Measurements from ENCODE around the gene SOAT2. TPM values are rescaled to one million over a fixed set of nuclear protein-coding genes. Genes with fewer than 3 reads are reported as not detected.
A peak's percentile ranks its signal among the peaks of the same experiment; 100 is the strongest.

The SOAT2 gene, protein sequence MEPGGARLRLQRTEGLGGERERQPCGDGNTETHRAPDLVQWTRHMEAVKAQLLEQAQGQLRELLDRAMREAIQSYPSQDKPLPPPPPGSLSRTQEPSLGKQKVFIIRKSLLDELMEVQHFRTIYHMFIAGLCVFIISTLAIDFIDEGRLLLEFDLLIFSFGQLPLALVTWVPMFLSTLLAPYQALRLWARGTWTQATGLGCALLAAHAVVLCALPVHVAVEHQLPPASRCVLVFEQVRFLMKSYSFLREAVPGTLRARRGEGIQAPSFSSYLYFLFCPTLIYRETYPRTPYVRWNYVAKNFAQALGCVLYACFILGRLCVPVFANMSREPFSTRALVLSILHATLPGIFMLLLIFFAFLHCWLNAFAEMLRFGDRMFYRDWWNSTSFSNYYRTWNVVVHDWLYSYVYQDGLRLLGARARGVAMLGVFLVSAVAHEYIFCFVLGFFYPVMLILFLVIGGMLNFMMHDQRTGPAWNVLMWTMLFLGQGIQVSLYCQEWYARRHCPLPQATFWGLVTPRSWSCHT
- polyA plus RNA-seq, result under 1 TPM; 0.14 to 0.16 TPM

DNA sequence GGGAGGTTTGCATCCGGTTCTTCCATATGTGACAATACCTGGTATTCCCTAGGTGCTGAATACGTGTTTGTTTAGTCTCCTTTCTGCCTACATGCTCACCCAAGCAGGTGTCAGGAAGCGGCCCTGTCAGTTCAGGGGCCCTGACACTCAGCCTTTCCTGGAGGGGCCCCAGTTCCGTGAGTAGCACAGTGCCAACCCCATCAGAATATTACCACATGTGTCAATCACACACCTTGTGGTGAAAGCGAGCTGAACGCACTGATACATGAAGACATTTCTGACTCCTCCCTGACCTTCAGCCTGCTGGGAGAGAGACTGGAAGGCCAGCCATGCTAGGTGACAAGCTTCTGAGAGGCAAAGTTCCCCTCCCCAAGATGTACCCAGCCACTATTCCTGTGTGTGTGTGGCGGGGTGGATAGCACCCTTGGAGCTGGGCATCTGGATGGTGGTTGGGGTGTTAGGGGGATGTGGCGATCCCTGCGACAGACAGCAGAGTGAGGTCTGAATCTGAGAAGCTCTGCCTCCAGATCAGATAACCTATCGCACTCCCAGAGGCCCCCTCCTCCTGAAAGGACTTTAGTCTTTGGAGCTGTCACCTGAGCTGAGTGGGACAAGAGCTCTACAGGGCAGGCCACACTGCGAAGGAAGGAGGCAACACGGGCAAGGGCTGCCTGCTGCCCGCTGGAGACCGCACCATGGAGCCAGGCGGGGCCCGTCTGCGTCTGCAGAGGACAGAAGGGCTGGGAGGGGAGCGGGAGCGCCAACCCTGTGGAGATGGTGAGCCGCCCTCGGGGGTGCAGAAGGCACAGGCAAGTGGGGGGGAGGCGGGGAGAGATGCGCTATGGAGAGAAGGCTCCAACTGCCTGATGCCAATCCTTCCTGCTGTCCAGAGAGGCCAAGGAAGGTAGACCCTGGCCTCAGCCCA, at the start of gene SOAT2:
TSS of gene SOAT2 (plus strand) at position 604 of the 925 bp plus-strand sequence. CDS start at position 696, 92 bp downstream.
- no peak within 1 kb of the TSS for H3K4me3 ChIP-seq (ENCODE audit: low read depth in 1 of 2, low read length in 2 of 2)
- peaks cover 0 to 3% of the 10 kb centered on the region in 2 donors for H3K36me3 ChIP-seq (ENCODE audit: control insufficient read depth in 2 of 2, insufficient read depth in 2 of 2, low read length in 1 of 2)
- no peaks in the 10 kb centered on the region for H3K9me3 ChIP-seq (ENCODE audit: control insufficient read depth in 2 of 2, insufficient read depth in 1 of 2, low read depth in 1 of 2, low read length in 1 of 2)
- WGBS, 2 donors, result 75 to 82% methylated on average over 23 of the region's 23 CpGs
- peaks cover 0 to 16% of the 10 kb centered on the region in 2 donors for H3K4me1 ChIP-seq (ENCODE audit: control insufficient read depth in 2 of 2, insufficient read depth in 2 of 2, low read length in 1 of 2)
- H3K27me3 ChIP-seq (ENCODE audit: control insufficient read depth in 1 of 2, insufficient read depth in 2 of 2, low read length in 2 of 2), result no peaks in the 10 kb centered on the region
- H3K27ac ChIP-seq (ENCODE audit: low read depth in 2 of 2, low read length in 1 of 2), result peak within 1 kb of the TSS in 1 of 2 donors; percentile 38

DNA sequence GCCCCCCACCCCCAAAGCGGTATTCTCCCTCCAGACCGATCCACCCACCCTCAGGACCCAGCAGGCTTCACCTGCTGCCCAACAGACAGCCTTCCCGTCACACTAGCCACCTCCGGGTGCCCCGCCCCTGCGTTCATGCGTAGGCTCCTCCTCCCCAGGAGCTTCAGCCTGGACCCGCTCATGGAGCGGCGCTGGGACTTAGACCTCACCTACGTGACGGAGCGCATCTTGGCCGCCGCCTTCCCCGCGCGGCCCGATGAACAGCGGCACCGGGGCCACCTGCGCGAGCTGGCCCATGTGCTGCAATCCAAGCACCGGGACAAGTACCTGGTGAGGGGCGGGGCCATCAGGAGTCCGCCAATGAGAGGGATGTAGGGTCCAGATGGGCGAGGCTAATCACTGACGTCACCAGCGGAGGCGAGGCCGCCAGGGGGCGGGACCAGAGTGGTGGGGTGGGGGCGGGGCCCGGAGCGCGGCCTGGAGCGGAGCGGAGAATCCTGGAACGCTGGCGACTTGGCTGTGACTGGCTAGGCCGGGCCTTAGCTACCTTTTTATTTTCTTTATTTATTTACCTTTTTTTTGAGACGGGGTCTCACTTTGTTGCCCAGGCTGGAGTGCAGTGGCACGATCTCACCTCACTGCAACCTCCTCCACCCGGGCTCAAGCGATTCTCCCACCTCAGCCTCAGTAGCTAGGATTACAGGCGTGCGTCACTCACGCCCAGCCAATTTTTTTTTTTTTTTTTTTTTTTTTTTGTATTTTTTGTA, 49.0 kb upstream of the SOAT2 start:
- Histone ChIP-seq H3K36me3 (ENCODE audit: control insufficient read depth in 2 of 2, insufficient read depth in 2 of 2, low read length in 1 of 2) (peaks cover 0 to 10% of the 10 kb centered on the region in 2 donors), H3K4me3 (ENCODE audit: low read depth in 1 of 2, low read length in 2 of 2) (peak overlapping the region; percentile 51 to 65), H3K27me3 (ENCODE audit: control insufficient read depth in 1 of 2, insufficient read depth in 2 of 2, low read length in 2 of 2) (no peaks in the 10 kb centered on the region), H3K27ac (ENCODE audit: low read depth in 2 of 2, low read length in 1 of 2) (peak overlapping the region; percentile 97 to 98), H3K4me1 (ENCODE audit: control insufficient read depth in 2 of 2, insufficient read depth in 2 of 2, low read length in 1 of 2) (peaks cover 3 to 19% of the 10 kb centered on the region in 2 donors), H3K9me3 (ENCODE audit: control insufficient read depth in 2 of 2, insufficient read depth in 1 of 2, low read depth in 1 of 2, low read length in 1 of 2) (no peaks in the 10 kb centered on the region)
- WGBS, 2 donors, result 6 to 7% methylated on average over 46 to 48 of the region's 48 CpGs

DNA sequence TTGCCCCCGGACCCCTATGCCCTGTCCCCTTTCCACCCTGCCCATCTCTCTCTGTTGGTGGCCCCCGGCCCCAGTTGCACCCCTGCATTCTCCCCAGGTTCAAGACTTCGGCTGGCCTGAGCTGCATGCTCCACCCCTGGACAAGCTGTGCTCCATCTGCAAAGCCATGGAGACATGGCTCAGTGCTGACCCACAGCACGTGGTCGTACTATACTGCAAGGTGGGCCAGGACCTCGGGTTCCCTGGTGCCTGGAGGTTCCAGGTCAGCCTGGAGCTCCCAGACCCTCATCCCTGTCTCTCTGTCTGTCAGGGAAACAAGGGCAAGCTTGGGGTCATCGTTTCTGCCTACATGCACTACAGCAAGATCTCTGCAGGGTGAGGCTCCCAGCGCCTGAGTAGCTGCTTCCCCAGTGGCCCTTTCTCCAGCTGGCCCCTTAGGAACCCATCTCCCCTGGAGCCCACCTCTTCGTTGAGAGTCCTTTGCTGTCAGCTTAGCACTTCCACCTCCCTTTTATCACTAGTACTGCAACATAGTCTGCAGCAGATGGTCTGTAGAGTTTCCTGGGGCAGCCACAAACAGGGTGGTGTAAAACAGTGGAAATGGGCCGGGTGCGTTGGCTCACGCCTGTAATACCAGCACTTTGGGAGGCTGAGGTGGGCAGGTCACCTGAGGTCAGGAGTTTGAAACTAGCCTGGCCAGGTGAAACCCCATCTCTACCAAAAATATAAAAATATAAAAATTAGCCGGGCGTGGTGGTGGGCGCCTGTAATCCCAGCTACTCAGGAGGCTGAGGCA, 47.6 kb upstream of the SOAT2 start:
- no peak overlapping the region for H3K27ac ChIP-seq (ENCODE audit: low read depth in 2 of 2, low read length in 1 of 2)
- 81 to 82% methylated on average over 15 of the region's 15 CpGs for WGBS, 2 donors
- H3K27me3 ChIP-seq (ENCODE audit: control insufficient read depth in 1 of 2, insufficient read depth in 2 of 2, low read length in 2 of 2), result no peaks in the 10 kb centered on the region
- no peak overlapping the region for H3K4me3 ChIP-seq (ENCODE audit: low read depth in 1 of 2, low read length in 2 of 2)
- H3K4me1 ChIP-seq (ENCODE audit: control insufficient read depth in 2 of 2, insufficient read depth in 2 of 2, low read length in 1 of 2), result peaks cover 3 to 21% of the 10 kb centered on the region in 2 donors
- H3K9me3 ChIP-seq (ENCODE audit: control insufficient read depth in 2 of 2, insufficient read depth in 1 of 2, low read depth in 1 of 2, low read length in 1 of 2), result no peaks in the 10 kb centered on the region
- peaks cover 0 to 14% of the 10 kb centered on the region in 2 donors for H3K36me3 ChIP-seq (ENCODE audit: control insufficient read depth in 2 of 2, insufficient read depth in 2 of 2, low read length in 1 of 2)

DNA sequence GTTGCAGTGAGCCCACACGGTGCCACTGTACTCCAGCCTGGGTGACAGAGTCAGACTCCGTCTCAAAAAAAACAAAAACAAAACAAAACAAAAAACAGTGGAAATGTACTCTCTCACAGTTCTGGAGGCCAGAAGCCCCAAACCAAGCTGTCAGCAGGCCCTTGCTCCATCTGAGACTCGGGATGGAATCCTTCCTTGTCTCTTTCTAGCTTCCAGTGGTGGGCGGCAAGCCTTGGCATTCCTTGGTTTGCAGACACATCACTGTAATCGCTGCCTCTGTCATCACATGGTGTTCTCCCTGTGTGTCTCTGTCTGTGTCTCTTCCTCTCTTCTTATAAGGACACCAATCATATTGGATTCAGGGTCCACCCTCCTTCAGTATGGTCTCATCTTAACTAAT, 47.0 kb upstream of the SOAT2 start:
- H3K27ac ChIP-seq (ENCODE audit: low read depth in 2 of 2, low read length in 1 of 2), result no peak overlapping the region
- no peaks in the 10 kb centered on the region for H3K27me3 ChIP-seq (ENCODE audit: control insufficient read depth in 1 of 2, insufficient read depth in 2 of 2, low read length in 2 of 2)
- H3K9me3 ChIP-seq (ENCODE audit: control insufficient read depth in 2 of 2, insufficient read depth in 1 of 2, low read depth in 1 of 2, low read length in 1 of 2), result no peaks in the 10 kb centered on the region
- H3K4me3 ChIP-seq (ENCODE audit: low read depth in 1 of 2, low read length in 2 of 2), result no peak overlapping the region
- H3K4me1 ChIP-seq (ENCODE audit: control insufficient read depth in 2 of 2, insufficient read depth in 2 of 2, low read length in 1 of 2), result peaks cover 3 to 24% of the 10 kb centered on the region in 2 donors
- 81 to 84% methylated on average over 5 of the region's 5 CpGs for WGBS, 2 donors
- peaks cover 0 to 13% of the 10 kb centered on the region in 2 donors for H3K36me3 ChIP-seq (ENCODE audit: control insufficient read depth in 2 of 2, insufficient read depth in 2 of 2, low read length in 1 of 2)

DNA sequence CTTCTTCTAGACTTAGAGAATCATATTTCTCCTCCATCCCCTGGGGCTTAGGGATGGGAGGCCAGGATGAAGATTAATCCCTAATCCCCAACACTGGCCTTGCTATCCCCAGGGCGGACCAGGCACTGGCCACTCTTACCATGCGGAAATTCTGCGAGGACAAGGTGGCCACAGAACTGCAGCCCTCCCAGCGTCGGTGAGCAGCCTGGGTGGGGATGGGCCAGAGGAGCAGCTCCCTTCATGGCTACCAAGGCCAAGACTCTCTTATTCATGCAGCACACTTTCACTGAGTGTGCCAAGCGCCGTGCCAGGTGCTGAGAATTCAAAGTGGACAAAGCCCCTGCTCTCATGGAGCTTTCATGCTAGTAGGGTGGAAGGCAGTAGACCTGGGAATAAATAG, 46.4 kb upstream of the SOAT2 start:
- Histone ChIP-seq H3K9me3 (ENCODE audit: control insufficient read depth in 2 of 2, insufficient read depth in 1 of 2, low read depth in 1 of 2, low read length in 1 of 2) (no peaks in the 10 kb centered on the region), H3K27ac (ENCODE audit: low read depth in 2 of 2, low read length in 1 of 2) (no peak overlapping the region), H3K27me3 (ENCODE audit: control insufficient read depth in 1 of 2, insufficient read depth in 2 of 2, low read length in 2 of 2) (no peaks in the 10 kb centered on the region), H3K36me3 (ENCODE audit: control insufficient read depth in 2 of 2, insufficient read depth in 2 of 2, low read length in 1 of 2) (peaks cover 0 to 8% of the 10 kb centered on the region in 2 donors), H3K4me1 (ENCODE audit: control insufficient read depth in 2 of 2, insufficient read depth in 2 of 2, low read length in 1 of 2) (peaks cover 0 to 26% of the 10 kb centered on the region in 2 donors), H3K4me3 (ENCODE audit: low read depth in 1 of 2, low read length in 2 of 2) (no peak overlapping the region)
- WGBS, 2 donors, result 89 to 92% methylated on average over 7 of the region's 7 CpGs

DNA sequence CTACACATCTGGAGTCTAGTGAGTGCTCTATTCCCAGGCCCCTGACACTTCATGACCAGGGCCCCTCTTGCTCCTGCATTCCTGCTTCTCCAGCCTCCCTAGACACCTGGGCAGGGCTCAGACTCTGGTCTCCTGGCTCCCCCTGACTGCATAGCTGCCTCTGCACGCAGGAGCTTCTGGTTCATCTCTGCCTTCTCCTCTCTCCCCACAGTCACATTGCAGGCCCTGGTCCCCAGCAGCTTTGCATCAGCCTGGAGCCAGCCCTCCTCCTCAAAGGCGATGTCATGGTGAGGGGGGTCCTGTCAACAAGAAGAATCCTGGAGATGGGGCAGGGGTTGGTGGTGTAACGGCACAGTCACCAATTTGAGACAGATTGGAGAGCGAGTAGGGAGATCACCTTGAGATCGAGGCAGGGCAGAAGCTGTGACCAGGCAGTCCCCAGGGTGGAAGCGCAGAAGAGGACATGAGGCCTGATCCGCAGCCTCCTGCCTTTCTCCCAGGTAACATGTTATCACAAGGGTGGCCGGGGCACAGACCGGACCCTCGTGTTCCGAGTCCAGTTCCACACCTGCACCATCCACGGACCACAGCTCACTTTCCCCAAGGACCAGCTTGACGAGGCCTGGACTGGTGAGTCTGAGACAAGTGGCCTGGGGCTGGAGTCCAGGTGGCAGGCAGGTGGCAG, 45.3 kb upstream of the SOAT2 start:
- no peaks in the 10 kb centered on the region for H3K27me3 ChIP-seq (ENCODE audit: control insufficient read depth in 1 of 2, insufficient read depth in 2 of 2, low read length in 2 of 2)
- H3K36me3 ChIP-seq (ENCODE audit: control insufficient read depth in 2 of 2, insufficient read depth in 2 of 2, low read length in 1 of 2), result peaks cover 0 to 8% of the 10 kb centered on the region in 2 donors
- 87 to 90% methylated on average over 13 of the region's 13 CpGs for WGBS, 2 donors
- H3K9me3 ChIP-seq (ENCODE audit: control insufficient read depth in 2 of 2, insufficient read depth in 1 of 2, low read depth in 1 of 2, low read length in 1 of 2), result no peaks in the 10 kb centered on the region
- peaks cover 0 to 22% of the 10 kb centered on the region in 2 donors for H3K4me1 ChIP-seq (ENCODE audit: control insufficient read depth in 2 of 2, insufficient read depth in 2 of 2, low read length in 1 of 2)
- H3K4me3 ChIP-seq (ENCODE audit: low read depth in 1 of 2, low read length in 2 of 2), result no peak overlapping the region
- no peak overlapping the region for H3K27ac ChIP-seq (ENCODE audit: low read depth in 2 of 2, low read length in 1 of 2)

DNA sequence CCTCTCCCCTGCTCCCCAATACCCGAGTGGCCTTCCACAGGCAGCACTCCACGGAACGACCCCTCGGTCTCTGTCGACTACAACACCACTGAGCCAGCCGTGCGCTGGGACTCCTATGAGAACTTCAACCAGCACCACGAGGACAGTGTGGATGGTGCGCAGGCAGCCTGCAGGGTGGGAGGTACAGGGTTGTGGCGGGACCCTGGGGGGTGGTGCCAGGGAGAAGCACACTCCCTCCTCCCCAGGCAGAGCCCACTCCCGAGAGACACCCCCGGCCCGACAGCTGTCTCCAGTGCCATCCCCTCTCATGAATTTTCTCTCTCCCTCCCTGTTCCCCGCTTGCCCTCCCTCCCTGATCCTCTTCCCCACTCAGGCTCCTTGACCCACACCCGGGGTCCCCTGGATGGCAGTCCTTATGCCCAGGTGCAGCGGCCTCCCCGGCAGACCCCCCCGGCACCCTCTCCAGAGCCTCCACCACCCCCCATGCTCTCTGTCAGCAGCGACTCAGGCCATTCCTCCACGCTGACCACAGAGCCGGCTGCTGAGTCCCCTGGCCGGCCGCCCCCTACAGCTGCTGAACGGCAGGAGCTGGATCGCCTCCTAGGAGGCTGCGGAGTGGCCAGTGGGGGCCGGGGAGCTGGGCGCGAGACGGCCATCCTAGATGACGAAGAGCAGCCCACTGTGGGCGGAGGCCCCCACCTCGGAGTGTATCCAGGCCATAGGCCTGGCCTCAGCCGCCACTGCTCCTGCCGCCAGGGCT, 44.4 kb upstream of the SOAT2 start:
- Histone ChIP-seq H3K36me3 (ENCODE audit: control insufficient read depth in 2 of 2, insufficient read depth in 2 of 2, low read length in 1 of 2) (peaks cover 0 to 10% of the 10 kb centered on the region in 2 donors), H3K4me3 (ENCODE audit: low read depth in 1 of 2, low read length in 2 of 2) (no peak overlapping the region), H3K27me3 (ENCODE audit: control insufficient read depth in 1 of 2, insufficient read depth in 2 of 2, low read length in 2 of 2) (no peaks in the 10 kb centered on the region), H3K9me3 (ENCODE audit: control insufficient read depth in 2 of 2, insufficient read depth in 1 of 2, low read depth in 1 of 2, low read length in 1 of 2) (no peaks in the 10 kb centered on the region), H3K27ac (ENCODE audit: low read depth in 2 of 2, low read length in 1 of 2) (no peak overlapping the region), H3K4me1 (ENCODE audit: control insufficient read depth in 2 of 2, insufficient read depth in 2 of 2, low read length in 1 of 2) (peaks cover 0 to 17% of the 10 kb centered on the region in 2 donors)
- WGBS, 2 donors, result 81 to 85% methylated on average over 33 to 35 of the region's 35 CpGs
